Chondrocyte (in vitro differentiated cells): ENCODE data around the gene LIPC. TPM values are rescaled to one million over a fixed set of nuclear protein-coding genes. Genes with fewer than 3 reads are reported as not detected.

ENCODE experiments used
- DNase-seq: peaks from one replicate; pipeline ENCODE4 v3.0.0; 2021; ENCODE audit warnings: mixed read lengths, low spot score
- H3K27ac Mint-ChIP-seq: one replicate; pipeline ENCODE4 v1.8.0; 2021; ENCODE audit warnings: mild to moderate bottlenecking, moderate library complexity, mixed read lengths; ENCODE audit not compliant: unreplicated experiment
- H3K27me3 Mint-ChIP-seq: 2 replicates; pipeline ENCODE4 v1.8.0; 2021; ENCODE audit warnings: low read depth, mixed read lengths
- H3K36me3 Mint-ChIP-seq: 2 replicates; pipeline ENCODE4 v1.8.0; 2021; ENCODE audit warnings: low read depth, mixed read lengths
- H3K4me1 Mint-ChIP-seq: 2 replicates; pipeline ENCODE4 v1.8.0; 2021; ENCODE audit warnings: low read depth, mild to moderate bottlenecking, mixed read lengths
- H3K4me3 Mint-ChIP-seq: one replicate; pipeline ENCODE4 v1.8.0; 2021; ENCODE audit warnings: mild to moderate bottlenecking, moderate library complexity, mixed read lengths; ENCODE audit not compliant: unreplicated experiment
- H3K9me3 Mint-ChIP-seq: 2 replicates; pipeline ENCODE4 v1.8.0; 2021; ENCODE audit warnings: low read depth, mixed read lengths
- total RNA-seq: library from RNA; stranded (reverse); gene quantifications from 3 replicates; pipeline ENCODE4 v1.2.1, GENCODE V29; 2021
- TF ChIP-seq, protein P1 (sequence below): fragments of 200-600 bp; sonication (generic); IDR thresholded peaks from 2 replicates; pipeline ENCODE4 v1.5.0; 2021; ENCODE audit warnings: antibody characterized with exemption, mild to moderate bottlenecking, moderate library complexity

Gene LIPC
- total RNA-seq, 1 donor from 2014 or later: not detected

DNA sequence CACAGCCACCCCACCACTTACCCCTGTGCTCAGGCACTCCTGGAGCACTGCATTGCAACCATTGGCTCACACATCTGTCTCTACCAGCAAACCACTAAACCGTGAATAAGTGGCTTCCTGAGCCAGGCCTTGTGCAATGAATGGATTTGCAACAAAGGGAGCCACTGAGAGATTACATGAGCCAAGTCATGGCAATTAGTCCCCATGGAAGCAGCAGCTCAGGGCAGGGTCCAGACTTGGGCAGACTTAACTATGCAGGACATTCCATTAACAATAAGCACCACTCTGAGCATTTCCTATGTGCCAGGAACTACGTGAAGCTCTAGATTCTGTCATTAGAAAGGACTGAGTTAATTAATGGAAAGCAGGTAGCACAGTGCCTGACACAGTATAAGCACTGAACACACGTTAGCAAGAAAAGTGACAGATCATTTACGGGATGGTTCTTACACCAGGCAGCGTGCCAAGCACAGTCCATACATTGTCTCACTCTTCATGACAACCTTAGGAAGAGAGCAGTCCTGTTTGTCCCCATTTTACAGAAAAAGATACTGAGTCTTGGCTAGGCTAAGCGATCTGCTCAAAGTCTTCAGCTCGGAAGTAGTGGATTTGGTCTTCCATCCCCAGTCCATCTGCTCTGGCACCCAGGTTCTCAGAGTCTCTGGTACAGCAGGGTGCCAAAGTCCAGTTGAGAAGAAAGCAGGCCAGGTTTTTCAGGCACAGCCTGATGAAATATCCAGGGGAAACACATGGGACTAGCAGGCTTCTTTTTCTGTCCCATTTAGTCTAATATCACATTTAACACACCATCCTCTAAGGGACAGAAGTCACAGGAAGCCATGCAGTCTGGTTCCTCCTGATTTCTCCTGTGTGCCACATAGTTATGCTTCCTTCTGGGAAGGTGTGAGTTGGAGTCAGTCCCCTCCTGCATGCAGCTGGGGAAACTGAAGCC, 44.1 kb downstream of the LIPC start:
- TF ChIP-seq, protein P1, sequence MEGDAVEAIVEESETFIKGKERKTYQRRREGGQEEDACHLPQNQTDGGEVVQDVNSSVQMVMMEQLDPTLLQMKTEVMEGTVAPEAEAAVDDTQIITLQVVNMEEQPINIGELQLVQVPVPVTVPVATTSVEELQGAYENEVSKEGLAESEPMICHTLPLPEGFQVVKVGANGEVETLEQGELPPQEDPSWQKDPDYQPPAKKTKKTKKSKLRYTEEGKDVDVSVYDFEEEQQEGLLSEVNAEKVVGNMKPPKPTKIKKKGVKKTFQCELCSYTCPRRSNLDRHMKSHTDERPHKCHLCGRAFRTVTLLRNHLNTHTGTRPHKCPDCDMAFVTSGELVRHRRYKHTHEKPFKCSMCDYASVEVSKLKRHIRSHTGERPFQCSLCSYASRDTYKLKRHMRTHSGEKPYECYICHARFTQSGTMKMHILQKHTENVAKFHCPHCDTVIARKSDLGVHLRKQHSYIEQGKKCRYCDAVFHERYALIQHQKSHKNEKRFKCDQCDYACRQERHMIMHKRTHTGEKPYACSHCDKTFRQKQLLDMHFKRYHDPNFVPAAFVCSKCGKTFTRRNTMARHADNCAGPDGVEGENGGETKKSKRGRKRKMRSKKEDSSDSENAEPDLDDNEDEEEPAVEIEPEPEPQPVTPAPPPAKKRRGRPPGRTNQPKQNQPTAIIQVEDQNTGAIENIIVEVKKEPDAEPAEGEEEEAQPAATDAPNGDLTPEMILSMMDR: no peak
- Mint-ChIP-seq H3K4me1 (peaks cover 44% of the 10 kb centered on the region), H3K9me3 (no peaks in the 10 kb centered on the region), H3K4me3 (no peak overlapping the region), H3K27me3 (no peaks in the 10 kb centered on the region), H3K36me3 (no peaks in the 10 kb centered on the region), H3K27ac (peak overlapping the region; percentile 11)
- no peak for DNase-seq

DNA sequence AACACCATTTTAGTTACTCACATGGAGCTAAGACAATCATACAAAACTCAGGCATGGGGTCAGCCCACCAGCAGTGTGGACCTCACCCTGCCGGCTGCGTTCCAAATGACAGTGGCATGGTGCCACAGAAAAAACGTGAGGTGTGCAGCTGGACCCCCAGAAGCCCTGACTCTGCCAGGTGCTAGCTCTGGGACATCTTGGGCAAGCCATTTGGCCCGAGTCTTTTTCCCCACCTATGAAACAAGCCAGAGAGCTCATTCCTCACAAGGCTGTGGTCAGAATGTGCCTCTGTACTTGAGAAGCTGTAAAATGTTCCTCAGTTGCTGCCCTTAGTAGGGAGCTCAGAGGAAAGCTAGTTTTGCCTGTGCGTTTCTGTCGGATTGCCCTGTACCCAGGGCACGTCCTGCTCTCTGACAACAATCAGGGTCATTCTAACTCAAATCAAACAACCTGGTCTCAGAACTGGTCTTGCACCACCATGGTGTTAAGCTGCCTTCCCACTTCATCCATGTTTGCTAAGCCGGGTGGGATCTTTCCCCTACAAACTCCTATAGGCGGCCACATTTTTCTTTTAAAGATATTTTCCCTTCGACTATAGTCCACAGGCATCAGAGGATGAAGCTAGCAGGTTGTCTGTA, 44.9 kb downstream of the LIPC start:
- Mint-ChIP-seq H3K36me3 (no peaks in the 10 kb centered on the region), H3K4me1 (peaks cover 40% of the 10 kb centered on the region), H3K27ac (no peak overlapping the region), H3K27me3 (no peaks in the 10 kb centered on the region), H3K4me3 (no peak overlapping the region), H3K9me3 (no peaks in the 10 kb centered on the region)
- TF ChIP-seq, protein P1: no peak
- DNase-seq: no peak

DNA sequence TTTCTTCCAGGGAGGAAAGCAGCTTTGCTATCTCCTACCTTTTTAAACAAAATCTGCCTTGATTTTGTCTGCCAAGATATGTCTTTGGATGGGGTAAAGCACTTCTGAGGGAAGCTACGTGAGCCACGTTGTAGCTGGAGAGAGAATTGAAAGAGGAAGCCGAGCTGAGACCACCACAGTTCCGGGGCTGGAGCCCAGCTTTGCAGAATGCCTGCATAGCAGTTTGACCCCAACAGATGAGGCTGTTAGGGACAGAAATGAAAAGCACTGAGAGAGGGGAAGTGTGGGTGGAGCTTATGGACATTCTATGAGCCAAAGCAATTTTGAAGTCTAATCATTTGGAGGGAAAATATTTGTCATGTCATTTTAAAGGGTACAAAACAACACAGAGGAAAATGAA, 45.4 kb downstream of the LIPC start:
- TF ChIP-seq, protein P1: no peak
- Mint-ChIP-seq H3K36me3 (no peaks in the 10 kb centered on the region), H3K4me1 (peaks cover 38% of the 10 kb centered on the region), H3K27me3 (no peaks in the 10 kb centered on the region), H3K4me3 (no peak overlapping the region), H3K27ac (no peak overlapping the region), H3K9me3 (no peaks in the 10 kb centered on the region)
- DNase-seq: no peak

DNA sequence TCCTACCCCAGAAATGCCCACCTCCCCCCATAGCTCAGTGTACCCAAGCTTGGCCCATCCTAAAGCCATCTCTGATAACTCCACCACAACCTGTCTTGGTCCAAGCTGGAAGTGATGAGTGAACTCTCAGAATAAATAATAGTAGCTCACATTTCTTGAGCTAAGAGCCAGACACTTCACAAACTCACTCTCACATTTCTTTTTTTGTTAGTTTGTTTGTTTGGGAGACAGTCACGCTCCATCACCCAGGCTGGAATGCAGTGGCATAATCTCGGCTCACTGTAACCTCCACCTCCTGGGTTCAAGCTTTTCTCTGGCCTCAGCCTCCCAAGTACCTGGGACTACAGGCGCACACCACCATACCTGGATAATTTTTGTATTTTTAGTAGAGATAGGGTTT, 46.2 kb downstream of the LIPC start:
- Mint-ChIP-seq H3K9me3 (no peaks in the 10 kb centered on the region), H3K4me3 (no peak overlapping the region), H3K27ac (peak overlapping the region; percentile 23), H3K27me3 (no peaks in the 10 kb centered on the region), H3K36me3 (no peaks in the 10 kb centered on the region), H3K4me1 (peaks cover 35% of the 10 kb centered on the region)
- DNase-seq: no peak
- TF ChIP-seq, protein P1: no peak

DNA sequence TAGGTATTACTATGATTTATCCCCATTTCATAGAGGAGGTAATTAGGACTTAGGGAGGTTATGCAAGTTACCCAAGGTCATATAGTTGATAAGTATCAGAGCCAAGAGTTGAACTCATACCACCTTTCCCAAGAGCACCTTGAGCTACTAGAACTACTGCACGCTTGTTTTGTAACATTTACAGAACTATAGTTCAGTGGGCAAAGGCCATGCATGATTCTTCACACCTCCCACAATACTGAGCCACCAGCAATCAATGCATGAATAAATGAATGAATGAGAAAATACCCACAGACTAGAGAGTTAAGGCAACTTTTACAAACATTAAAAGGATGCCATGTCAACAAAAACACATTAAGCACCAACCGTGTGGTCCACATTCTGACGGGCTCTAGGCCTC, 46.8 kb downstream of the LIPC start:
- Mint-ChIP-seq H3K27me3 (no peaks in the 10 kb centered on the region), H3K9me3 (no peaks in the 10 kb centered on the region), H3K4me3 (no peak overlapping the region), H3K36me3 (no peaks in the 10 kb centered on the region), H3K4me1 (peaks cover 35% of the 10 kb centered on the region), H3K27ac (no peak overlapping the region)
- TF ChIP-seq, protein P1: no peak
- no peak for DNase-seq
